Middle frontal gyrus (tissue), 1 donor: ENCODE results near the gene COL26A1.
"Not testable (repeated sequence)": the region's sequence is repeated elsewhere in the genome, so short reads cannot be mapped to it uniquely, and the experiment has no call there.

Experiments
- DNase-seq: peaks from one replicate; pipeline ENCODE4 v3.0.0-alpha.2; 2015; ENCODE audit warnings: low spot score; ENCODE audit errors: extremely low spot score

Gene COL26A1

DNA sequence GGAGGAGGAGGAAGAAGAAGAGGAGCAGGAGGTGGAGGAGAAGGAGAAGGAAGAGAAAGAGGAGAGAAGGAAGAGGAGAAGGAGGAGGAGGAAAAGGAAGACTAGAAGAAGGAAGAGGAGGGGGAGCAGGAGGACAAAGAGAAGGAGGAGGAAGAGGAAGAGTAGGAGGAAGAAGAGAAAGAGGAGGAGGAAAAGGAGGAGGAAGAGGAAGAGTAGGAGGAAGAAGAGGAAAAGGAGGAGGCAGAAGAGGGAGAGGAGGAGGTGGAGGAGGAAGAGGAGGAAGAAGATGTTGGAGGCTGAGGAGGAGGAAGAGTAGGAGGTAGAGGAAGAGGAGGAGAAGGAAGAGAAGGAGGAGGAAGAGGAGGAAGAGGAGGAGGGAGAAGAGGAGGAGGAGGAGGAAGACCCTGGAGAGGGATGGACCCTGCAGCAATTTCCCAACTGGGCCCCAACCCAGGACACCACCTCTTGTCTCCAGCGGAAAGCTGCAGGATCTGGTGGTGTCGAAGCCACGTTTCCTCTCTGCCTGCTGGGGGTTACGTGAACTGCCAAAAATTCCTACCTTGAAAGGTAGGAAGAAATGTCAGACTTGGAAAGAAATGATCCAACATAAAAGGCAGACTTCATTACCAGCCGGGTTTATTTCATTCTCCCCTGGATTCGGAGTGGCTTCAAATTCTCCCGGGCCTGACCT, 38.9 kb downstream of the COL26A1 start:
- no peak for DNase-seq

DNA sequence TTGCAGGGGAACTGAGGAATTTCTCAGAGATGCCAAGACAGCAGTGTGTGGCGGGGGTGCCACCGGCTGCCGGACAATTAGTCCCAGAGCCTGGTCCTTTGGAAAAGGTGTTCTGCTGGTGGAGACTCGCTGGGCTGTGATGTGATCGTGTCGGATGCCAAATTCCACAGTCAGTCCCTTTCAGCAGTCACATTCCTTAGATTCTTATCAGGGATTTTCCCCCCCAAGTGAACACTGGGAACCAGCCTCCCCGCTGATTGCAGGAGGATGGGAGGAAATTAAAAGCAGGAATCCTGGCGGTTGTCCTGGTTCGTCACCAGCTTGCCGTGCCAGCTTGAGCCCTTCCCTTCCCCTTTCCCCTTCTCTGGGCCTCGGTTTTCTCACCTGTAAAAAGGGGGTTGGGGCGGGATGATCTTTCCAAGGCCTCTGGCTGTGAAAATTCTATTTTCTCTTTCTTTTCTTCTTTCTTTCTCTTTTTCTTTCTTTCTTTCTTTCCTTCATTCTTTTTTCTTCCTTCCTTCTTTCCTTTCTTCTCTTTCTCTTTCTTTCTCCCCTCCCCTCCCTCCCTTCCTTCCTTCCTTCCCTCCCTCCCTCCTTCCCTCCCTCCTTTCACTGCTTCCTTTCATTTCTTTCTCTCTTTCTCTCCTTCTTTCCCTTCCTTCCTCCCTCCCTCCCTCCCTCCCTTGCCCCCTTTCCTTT, 39.6 kb downstream of the COL26A1 start:
- DNase-seq, result no peak

DNA sequence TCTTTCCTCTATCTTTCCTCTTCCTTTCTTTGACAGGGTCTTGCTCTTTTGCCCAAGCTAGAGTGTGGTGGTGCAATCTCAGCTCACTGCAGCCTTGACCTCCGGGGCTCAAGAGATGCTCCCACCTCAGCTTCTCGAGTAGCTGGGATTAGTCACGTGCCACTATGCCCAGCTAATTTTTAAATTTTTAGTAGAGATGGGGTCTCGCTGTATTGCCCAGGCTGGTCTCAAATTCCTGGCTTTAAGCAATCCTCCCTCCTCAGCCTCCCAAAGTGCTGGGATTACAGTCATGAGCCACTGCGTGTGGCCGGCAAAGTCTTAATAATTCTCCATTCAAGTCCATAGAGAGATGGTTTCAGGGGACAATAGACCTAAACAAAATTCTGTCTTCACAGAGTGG, 40.2 kb downstream of the COL26A1 start:
- DNase-seq, result no peak

DNA sequence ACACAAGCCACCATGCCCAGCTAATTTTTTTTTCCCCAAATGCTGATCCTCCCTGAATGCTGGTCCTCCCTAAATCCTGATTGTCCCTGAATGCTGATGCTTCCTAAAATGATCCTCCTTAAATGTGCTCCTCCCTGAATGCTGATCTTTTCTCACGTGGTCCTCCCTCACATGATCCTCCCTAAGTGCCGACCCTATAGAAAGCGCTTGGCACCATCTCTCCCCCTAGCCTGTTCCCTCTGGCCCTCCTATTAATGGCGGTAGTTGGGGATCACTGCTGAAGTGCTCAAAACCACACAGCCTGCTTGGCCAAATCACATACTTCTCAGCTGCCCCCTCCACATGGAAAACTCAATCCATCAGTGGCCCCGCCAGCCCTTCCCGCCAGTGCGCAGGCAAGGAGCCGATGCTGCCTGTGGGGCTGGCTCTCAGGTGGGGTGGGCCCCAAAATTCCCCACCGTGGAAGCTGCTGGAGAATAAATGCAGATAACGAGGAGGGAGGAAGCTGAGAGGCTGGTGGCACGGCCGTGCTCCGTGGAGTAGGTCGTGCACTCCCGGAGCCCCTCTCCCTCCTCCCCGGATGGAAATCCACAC, 42.9 kb downstream of the COL26A1 start:
- DNase-seq, result no peak

DNA sequence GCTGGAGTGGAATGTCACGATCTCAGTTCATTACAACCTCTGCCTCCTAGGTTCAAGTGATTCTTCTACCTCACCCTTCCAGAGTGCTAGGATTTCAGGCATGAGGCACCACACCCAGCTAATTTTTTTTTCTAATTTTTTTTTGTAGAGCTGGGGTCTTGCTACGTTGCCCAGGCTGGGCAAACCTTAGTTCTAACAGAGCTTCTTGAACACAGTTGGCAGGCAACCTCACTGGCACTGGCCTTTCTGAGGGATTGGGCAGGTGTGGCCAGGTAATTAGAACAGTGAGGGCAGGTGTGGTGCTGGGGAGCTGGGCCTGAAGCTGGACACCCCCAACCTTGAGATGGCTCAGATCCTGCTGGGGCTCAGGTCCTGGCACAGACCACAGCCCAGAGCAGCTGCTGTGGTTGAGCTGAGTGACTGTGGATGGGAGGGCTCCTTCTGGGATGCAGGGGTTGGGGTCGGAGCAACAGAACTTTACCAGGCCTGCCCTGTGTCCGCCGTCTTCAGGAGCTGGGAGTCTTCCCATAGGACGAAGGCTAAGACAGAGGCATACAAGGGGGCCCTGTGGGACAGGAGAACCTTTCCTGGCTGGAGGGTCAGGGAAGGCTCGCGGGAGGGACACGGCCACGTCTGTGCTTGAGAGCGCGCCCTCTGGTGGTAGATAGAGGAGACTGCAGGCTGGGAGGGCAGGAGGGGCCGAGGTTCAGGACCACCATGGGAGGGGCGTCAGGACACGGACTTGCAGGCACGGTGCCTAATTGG, 48.2 kb downstream of the COL26A1 start:
- no peak for DNase-seq

DNA sequence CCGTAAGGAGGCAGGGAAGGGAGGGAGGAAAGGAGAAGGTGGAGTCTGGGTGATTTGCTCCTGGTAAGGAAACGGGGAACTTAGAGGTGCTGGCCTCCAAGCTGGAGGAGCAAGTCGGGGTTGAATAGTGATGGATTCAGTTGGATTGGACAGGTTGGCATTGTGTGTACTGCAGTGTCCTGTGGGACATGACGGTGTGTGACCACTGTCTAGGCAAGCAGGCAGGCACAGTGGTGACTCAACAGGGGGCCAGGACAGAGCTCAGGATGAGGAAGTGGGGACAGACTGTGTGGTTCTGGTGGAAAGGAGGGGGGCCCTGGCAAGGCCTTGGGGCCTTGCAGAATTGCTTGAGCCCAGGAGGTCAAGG, 48.8 kb downstream of the COL26A1 start:
- DNase-seq, result no peak

DNA sequence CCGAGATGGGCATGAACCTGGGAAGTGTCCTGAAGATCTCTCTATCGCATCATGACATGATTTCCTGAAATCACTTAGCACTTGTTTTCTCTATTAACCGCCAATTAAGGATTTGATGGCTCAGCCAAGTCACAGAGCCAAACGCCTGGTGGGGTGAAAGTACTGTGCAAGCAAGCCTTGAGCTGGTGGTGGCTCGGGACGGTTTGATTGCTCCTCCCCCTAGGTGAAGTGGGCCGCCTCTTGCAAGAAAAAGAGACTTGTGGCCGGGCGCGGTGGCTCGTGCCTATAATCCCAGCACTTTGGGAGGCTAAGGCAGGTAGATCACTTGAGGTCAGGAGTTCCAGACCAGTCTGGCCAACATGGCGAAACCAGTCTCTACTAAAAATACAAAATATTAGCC, 50.3 kb downstream of the COL26A1 start:
- no peak for DNase-seq

DNA sequence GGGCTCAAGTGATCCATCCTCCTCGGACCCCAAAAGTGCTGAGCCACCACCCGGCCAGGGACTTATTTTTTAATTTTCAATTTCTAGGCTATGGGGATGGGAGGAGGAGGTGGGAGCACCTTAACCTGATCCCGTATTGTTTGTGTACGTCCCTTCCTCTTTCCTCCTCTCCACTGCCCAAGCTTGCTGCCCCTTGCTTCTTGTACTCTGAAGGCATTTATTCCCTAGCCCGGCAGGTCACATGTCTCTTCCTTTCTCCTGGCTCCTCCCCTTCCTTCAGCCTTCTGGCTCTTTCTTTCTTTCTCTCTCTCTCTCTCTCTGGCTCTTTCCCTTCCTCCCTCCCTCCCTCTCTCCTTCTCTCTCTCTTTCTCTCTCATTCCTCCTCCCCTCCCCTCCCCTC, 56.0 kb downstream of the COL26A1 start:
- no peak for DNase-seq

DNA sequence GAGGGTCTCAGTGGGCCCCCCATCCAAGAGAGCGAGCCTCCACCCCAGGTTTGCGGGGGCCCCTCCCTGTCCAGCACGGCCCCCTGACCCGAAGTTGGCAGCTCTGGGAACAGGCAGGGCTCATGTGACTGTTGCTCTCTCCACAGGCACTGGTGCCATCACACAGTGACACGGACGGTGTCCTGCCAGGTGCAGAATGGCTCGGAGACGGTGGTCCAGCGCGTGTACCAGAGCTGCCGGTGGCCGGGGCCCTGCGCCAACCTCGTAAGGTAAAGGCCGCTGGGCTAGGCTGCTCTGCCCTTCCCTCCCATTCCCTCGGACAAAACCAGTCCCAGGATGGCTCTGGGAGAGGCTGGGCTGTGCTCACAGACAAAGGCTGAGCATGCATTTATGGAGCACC, 57.2 kb downstream of the COL26A1 start:
- no peak for DNase-seq

DNA sequence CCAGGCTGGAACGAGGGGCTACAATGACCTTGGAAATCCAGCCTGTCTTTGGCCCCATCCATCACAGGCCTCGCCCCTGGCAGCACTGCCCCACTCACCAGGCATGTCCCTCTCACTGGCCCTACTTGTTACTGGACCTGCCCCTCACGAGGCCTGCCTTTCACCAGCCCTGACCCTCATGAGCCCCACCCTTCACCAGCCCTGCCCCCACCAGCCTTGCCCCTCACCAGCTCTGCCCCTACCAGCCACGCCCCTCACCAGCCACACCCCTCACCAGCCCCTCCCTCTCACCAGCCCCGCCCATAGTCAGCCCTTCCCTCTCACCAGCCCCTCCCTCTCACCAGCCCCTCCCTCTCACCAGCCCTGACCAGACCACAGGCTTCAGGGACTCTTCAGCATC, 57.8 kb downstream of the COL26A1 start:
- no peak for DNase-seq

DNA sequence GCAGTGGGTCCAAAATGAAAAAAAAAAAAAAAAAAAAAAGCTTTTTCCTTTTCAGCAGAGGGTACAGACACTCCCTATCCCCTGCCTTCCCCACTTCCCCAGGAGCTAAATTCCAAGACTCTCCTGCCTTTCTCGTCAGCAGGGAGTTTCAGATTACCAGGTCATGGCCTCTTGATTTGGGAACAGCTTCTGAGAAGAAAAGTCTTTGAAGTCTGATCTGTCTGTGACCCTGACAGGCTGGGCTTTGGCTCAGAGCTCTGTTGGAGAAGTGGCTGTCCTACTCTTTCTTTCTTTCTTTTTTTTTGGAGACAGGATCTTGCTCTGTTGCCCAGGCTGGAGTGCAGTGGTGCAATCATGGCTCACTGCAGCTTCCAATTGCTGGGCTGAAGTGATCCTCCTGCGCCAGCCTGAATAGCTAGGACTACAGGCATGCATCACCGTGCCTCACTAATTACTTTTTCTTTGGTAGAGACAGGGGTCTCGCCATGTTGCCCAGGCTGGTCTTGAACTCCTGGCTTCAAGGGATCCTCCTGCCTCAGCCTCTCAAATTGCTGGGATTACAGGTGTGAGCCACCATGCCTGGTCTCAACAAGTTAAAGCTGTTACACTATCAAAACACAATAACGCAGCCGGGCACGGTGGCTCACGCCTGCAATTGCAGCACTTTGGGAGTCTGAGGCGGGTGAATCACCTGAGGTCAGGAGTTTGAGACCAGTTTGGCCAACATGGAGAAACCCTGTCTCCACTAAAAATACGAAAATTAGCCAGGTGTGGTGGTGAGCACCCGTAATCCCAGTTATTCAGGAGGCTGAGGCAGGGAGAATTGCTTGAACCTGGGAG, 59.9 kb downstream of the COL26A1 start:
- DNase-seq, result no peak

DNA sequence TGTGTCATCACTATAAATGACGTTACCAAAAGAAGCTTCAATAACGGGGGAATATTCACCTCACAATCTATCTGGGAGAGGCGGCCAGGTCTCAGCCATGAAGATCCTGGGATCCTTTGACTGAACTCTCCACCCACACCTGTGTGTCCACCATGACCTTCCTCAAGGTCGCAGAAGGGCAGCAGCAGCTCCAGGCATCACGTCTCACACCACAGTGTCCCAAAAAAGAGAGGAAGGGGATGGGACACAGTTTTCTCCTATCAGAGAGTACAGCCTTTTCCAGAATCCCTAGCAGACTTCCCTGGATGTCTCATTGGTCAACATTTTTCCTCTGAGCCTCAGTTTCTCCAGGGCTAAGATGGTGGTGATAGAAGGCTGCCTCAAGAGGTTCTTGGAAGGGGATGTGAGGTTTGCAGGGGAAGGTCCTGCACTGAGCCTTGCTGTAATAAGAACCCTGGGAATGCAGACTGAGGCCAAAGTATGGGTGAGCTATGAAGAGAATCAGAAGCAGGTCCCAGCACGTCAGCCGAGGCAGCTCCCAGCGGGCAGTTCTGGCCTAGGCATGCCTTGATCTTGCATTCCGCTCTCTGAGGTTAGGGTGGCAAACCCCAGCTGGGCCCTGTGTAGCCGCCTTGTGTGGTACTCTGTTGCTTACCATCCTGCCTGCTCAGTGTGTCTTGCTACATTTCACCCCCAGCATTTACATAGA, 63.8 kb downstream of the COL26A1 start:
- DNase-seq, result no peak

DNA sequence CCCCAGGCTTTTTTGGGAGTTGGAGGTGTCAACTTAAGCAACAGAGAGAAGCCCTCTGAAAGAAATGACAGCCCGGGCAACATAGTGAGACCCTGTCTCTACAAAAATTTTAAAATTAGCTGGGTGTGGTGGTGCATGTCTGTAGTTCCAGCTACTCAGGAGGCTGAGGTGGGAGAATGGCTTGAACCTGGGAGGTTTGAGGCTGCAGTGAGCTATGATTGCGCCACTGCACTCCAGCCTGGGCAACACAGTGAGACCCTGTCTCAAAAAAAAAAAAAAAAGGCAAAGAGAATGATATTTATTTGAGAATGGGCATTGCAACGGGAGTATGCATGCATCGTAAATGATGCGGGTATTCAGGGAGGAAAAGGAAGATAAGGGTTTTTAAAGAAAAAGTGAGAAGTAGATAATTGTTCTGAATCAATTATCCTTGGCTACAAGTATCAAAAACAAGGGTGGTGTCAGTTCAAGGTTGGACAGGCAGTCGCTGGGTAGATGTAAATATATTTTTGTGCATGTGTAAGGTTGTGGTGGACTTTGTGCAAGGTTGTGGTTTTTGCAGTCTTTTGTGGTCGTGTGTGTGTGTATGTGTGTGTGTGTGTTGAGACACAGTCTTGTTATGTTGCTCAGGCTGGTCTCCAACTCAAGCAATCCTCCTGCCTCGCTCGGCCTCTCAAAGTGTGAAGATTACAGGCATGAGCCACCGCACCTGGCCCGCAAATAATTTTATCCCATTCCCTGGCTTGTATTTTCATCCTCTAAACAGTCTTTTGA, 65.6 kb downstream of the COL26A1 start:
- no peak for DNase-seq

DNA sequence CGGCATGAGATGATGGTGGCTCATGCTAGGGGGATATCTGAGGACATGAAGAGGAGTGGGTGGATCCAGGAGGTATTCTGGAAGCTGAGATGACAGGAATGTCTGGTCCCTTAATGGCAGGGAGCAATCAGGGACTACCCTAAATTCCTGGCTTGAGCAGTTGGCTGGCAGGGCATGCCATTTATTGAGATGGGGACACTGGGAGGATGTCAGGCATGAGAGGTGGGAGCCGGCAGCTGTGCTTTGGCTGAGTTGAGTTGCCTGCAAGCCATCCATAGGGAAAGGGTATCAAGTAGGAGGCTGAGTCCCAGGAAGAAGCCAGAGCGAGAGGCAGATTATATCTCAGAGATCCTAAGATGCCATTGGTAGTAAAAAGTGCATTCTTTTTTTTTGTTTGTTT, 69.6 kb downstream of the COL26A1 start:
- no peak for DNase-seq

DNA sequence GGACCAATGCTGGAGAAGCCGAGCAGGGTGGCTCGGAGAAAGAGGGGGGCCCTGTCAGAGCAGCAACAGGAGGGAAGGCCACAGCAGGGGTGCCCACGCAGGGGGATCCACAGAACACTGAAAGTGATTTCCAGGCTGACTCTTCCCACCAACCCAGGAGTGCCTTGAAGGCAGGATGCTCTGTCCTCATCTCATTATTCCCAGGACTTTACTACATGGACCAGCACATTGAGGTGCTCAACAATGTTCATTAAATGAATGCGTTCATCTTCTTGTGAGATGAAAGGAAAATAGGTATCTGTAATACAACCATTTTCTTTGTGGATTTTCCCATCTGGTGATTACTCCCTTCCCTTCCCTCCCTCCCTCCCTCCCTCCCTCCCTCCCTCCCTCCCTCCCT, 71.0 kb downstream of the COL26A1 start:
- DNase-seq, result no peak

DNA sequence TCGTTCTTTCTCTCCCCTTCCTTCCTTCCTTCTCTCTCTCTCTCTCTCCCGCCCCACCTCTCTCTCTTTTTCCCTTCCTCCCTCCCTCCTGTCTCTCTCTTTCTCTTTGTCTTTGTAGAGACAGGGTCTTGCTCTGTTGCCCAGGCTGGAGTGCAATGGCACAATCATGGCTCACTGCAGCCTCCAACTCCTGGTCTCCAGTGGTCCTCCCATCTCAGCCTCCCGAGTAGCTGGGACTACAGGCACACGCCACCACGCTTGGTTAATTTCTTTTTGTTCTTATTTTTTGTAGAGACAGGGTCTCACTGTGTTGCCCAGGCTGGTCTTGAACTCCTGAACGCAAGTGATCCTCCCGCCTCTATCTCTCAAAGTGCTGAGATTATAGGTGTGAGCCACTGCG, 71.5 kb downstream of the COL26A1 start:
- DNase-seq, result not testable (repeated sequence)

DNA sequence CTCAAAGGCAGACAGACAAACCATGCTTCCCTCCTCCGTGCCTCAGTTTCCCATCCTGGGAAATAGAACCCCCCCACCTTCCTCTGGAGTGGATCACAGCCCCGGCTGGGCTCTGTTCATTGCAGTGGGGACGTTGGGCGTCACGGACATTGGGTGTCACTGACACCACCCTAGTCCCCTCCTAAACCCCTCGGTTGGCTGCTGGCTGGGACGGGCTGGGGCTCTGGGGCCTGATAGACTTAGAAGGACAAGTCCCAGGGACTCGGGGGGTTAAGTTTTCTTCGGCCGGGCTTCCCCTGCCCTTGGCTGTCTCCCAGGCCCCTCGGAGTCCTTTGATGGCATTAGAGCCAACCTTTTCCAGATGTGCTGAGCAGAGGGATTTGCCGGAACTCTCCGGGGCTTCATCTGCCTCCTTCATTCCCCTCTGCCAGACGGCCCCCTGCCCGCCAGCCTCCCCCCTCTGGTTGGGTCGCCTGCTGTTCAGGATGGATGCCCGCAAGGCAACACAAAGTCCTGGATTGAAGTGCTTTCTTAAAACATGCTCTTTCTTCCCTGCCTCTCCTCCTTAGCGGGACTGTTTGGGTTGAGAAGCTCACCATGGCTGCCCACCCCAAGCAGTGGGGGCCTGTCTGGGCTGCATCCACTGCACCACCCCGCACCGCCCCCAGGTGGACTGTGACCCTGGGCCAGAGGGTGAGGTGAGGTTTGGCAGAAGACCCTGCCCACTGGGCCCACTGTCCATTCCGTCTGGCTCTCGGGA, 73.0 kb downstream of the COL26A1 start:
- no peak for DNase-seq

DNA sequence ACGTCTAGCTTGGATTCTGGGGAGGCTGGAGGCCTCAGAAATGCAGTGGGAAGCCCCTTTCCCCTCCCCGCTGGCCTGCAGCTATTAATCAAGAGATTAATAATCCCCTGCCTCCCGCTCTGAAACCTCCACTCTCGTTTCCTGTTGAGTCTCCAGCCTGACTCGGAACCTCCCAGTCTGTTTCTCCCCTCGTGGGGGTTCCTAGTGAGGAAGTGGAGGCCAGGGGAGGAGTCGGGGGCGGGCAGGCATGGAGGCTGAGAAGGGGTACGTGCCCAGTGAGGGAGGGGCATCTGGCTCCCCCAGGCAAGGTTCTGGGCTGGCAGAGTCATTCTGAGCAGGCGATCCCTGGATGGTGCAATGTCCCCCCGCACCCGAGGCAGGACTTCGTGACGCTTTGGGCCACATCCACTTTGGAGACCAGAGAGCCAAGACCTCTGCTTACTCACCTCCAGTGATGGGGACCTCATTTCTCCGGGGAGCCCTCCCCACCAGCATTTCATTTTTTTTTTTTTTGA, 73.6 kb downstream of the COL26A1 start:
- DNase-seq, result no peak
